ENCODE results near the gene MSANTD3.
"Not testable (repeated sequence)": the region's sequence is repeated elsewhere in the genome, so short reads cannot be mapped to it uniquely, and the experiment has no call there.

MSANTD3 gene

GRCh38 chr9:100426530-100427365, at the start of gene MSANTD3:
TSS of gene MSANTD3 (plus strand) at chr9:100427143. CDS start at chr9:100441939, 14,796 bp downstream.
- DNase-seq, result peak; percentile 39 to 71

- DNase-seq, result no peak
Observed at GRCh38 chr9:100379862-100380261, 47.1 kb upstream of the MSANTD3 start.

- DNase-seq, result not testable (repeated sequence)
Observed at GRCh38 chr9:100392989-100393388, 34.0 kb upstream of the MSANTD3 start.

- no peak for DNase-seq
Observed at GRCh38 chr9:100394032-100394695, 32.8 kb upstream of the MSANTD3 start.

- peak in 1 of 2 experiments; percentile 9 for DNase-seq
Observed at GRCh38 chr9:100394816-100395215, 32.1 kb upstream of the MSANTD3 start.

GRCh38 chr9:100396769-100397168, 30.2 kb upstream of the MSANTD3 start:
- DNase-seq, result no peak

GRCh38 chr9:100397529-100398266, 29.2 kb upstream of the MSANTD3 start:
- peak; percentile 37 to 87 for DNase-seq

GRCh38 chr9:100401042-100401441, 25.9 kb upstream of the MSANTD3 start:
- no peak for DNase-seq

GRCh38 chr9:100406962-100407361, 20.0 kb upstream of the MSANTD3 start:
- DNase-seq, result no peak

- peak; percentile 82 to 89 for DNase-seq
Observed at GRCh38 chr9:100408546-100409175, 18.3 kb upstream of the MSANTD3 start.

GRCh38 chr9:100409176-100409556, 17.8 kb upstream of the MSANTD3 start:
- DNase-seq, result no peak

- peak; percentile 96 to 97 for DNase-seq
Observed at GRCh38 chr9:100411472-100412283, 15.3 kb upstream of the MSANTD3 start.

GRCh38 chr9:100413839-100414420, 13.0 kb upstream of the MSANTD3 start:
- DNase-seq, result no peak

GRCh38 chr9:100417815-100418214, 9.1 kb upstream of the MSANTD3 start:
- no peak for DNase-seq

GRCh38 chr9:100419166-100419565, 7.8 kb upstream of the MSANTD3 start:
- no peak for DNase-seq

- not testable (repeated sequence) for DNase-seq
Observed at GRCh38 chr9:100421116-100421515, 5.8 kb upstream of the MSANTD3 start.

GRCh38 chr9:100425758-100426157, 1.2 kb upstream of the MSANTD3 start:
- DNase-seq, result no peak

GRCh38 chr9:100426189-100426529, 784 bp upstream of the MSANTD3 start:
- no peak for DNase-seq

- DNase-seq, result peak; percentile 72 to 83
Observed at GRCh38 chr9:100427366-100428263, 672 bp downstream of the MSANTD3 start.

- no peak for DNase-seq
Observed at GRCh38 chr9:100428871-100429654, 2.1 kb downstream of the MSANTD3 start.
